GM12878 (cell line): Measurements from ENCODE around the gene ZCCHC9. TPM values are rescaled to one million over a fixed set of nuclear protein-coding genes. Genes with fewer than 3 reads are reported as not detected.

Source experiments
- ATAC-seq: fragments of 200-7000 bp; cut with Tn5 transposase; 3 replicates; pipeline ENCODE4 v1.9.1; 2020; ENCODE audit warnings: mild to moderate bottlenecking, moderate library complexity
- BruUV-seq: library from RNA; stranded (reverse); fragments of 400-500 nt; replicated peaks from 2 replicates; lab custom pipeline; 2021; lab: Mats Ljungman, UMichigan
- CTCF ChIA-PET: fragments of 300-600 bp; sonication (Branson Sonifier 250); formaldehyde crosslinking; extraction: SDS; loops from one replicate; lab custom pipeline; 2021; ENCODE audit warnings: inconsistent platforms; lab: Yijun Ruan, JAX
- POLR2A ChIA-PET: fragments of 350-600 bp; formaldehyde crosslinking; extraction: SDS; loops from one replicate; lab custom pipeline; 2021; ENCODE audit warnings: inconsistent platforms; lab: Charles Lee
- RAD21 ChIA-PET: fragments of 300-600 bp; sonication (Branson Sonifier 250); formaldehyde crosslinking; loops from one replicate; lab custom pipeline; 2023; ENCODE audit warnings: antibody characterized with exemption; ENCODE audit not compliant: unreplicated experiment; lab: Charles Lee
- SMC1A ChIA-PET: fragments of 300-600 bp; sonication (Branson Sonifier 250); formaldehyde crosslinking; loops from one replicate; lab custom pipeline; 2023; ENCODE audit not compliant: unreplicated experiment, uncharacterized antibody; lab: Charles Lee
- DNase-seq: peaks from one replicate; pipeline ENCODE4 v3.0.0-alpha.2; 2011; ENCODE audit warnings: low read depth, low spot score
- FAIRE-seq: peaks from 3 replicates; lab custom pipeline; 2011; peaks lifted over from hg19 to GRCh38; lab: Jason Lieb, UNC
- H2AFZ ChIP-seq: 2 replicates; pipeline ENCODE4 v1.6.0; 2011; ENCODE audit warnings: low read depth, low read length, control low read depth; ENCODE audit not compliant: control insufficient read depth
- H3K27ac ChIP-seq: 2 replicates; pipeline ENCODE4 v1.5.1; 2011; ENCODE audit warnings: control low read depth; ENCODE audit not compliant: control insufficient read depth, insufficient read depth
- H3K27me3 ChIP-seq, 2 experiments: replicated peaks in 1 of 2; 2 replicates each; pipeline versions ENCODE4 v1.6.0 to v1.6.1; 2011; ENCODE audit warnings: low read length in 1 of 2; ENCODE audit not compliant: control insufficient read depth in 2 of 2, insufficient read depth in 2 of 2
- H3K36me3 ChIP-seq, 2 experiments: 2 replicates each; pipeline ENCODE4 v1.5.1; 2011; ENCODE audit warnings: low read length in 1 of 2; ENCODE audit not compliant: control insufficient read depth in 2 of 2, insufficient read depth in 2 of 2
- H3K4me1 ChIP-seq: 2 replicates; pipeline ENCODE4 v1.6.1; 2011; ENCODE audit warnings: mild to moderate bottlenecking, low read length, moderate library complexity, mixed read lengths; ENCODE audit not compliant: control insufficient read depth, insufficient read depth
- H3K4me2 ChIP-seq: 2 replicates; pipeline ENCODE4 v1.6.0; 2011; ENCODE audit warnings: control low read depth; ENCODE audit not compliant: control insufficient read depth, insufficient read depth
- H3K4me3 ChIP-seq: fragments of 200-600 bp; sonication (generic); 2 replicates; pipeline ENCODE4 v1.5.1; 2016
- H3K79me2 ChIP-seq: 2 replicates; pipeline ENCODE4 v1.6.0; 2011; ENCODE audit warnings: low read length; ENCODE audit not compliant: control insufficient read depth, insufficient read depth
- H3K9ac ChIP-seq: 2 replicates; pipeline ENCODE4 v1.8.0; 2011; ENCODE audit warnings: low read length, control low read depth, mixed read lengths; ENCODE audit not compliant: control insufficient read depth, insufficient read depth
- H3K9me3 ChIP-seq: replicated peaks from 3 replicates; pipeline ENCODE4 v1.5.1; 2011; ENCODE audit warnings: mild to moderate bottlenecking, low read length; ENCODE audit not compliant: control insufficient read depth, insufficient read depth
- H4K20me1 ChIP-seq: 2 replicates; pipeline ENCODE4 v1.6.0; 2011; ENCODE audit not compliant: control insufficient read depth, insufficient read depth
- ATF2 ChIP-seq: IDR thresholded peaks from 2 replicates; pipeline ENCODE4 v1.6.1; 2012; ENCODE audit warnings: low read length, inconsistent platforms
- CBX3 ChIP-seq: fragments of 200-600 bp; sonication (generic); IDR thresholded peaks from 2 replicates; pipeline ENCODE4 v1.6.1; 2016; ENCODE audit warnings: low read depth, borderline replicate concordance
- DPF2 ChIP-seq: fragments of 450-650 bp; IDR thresholded peaks from 2 replicates; pipeline ENCODE4 v1.6.1; 2017; ENCODE audit warnings: mild to moderate bottlenecking
- EGR1 ChIP-seq, 2 experiments: IDR thresholded peaks; 1 replicate in 1 of 2; 2 replicates in 1 of 2; pipeline ENCODE4 v1.6.1; 2011 to 2012; ENCODE audit warnings: low read depth in 2 of 2, low read length in 2 of 2, borderline replicate concordance in 1 of 2, mild to moderate bottlenecking in 1 of 2, moderate library complexity in 1 of 2
- FOXK2 ChIP-seq: fragments of 450-650 bp; IDR thresholded peaks from 2 replicates; pipeline ENCODE4 v1.6.1; 2017; ENCODE audit warnings: mild to moderate bottlenecking, moderate library complexity
- FOXM1 ChIP-seq: IDR thresholded peaks from 2 replicates; pipeline ENCODE4 v1.6.1; 2012; ENCODE audit warnings: low read depth, mild to moderate bottlenecking, inconsistent platforms, low read length, moderate library complexity
- HDAC2 ChIP-seq: fragments of 200-600 bp; sonication (generic); IDR thresholded peaks from 2 replicates; pipeline ENCODE4 v1.6.1; 2017
- PAX5 ChIP-seq: IDR thresholded peaks from 2 replicates; pipeline ENCODE4 v1.6.1; 2011; ENCODE audit warnings: low read depth, low read length, borderline replicate concordance
- PML ChIP-seq: IDR thresholded peaks from 2 replicates; pipeline ENCODE4 v1.6.1; 2012; ENCODE audit warnings: low read length, inconsistent platforms
- STAT3 ChIP-seq: IDR thresholded peaks from 2 replicates; pipeline ENCODE4 v1.6.1; 2011; ENCODE audit warnings: low read depth, low read length, improper control_type of control experiment
- YY1 ChIP-seq: IDR thresholded peaks from 2 replicates; pipeline ENCODE4 v1.6.1; 2011; ENCODE audit warnings: low read depth, mild to moderate bottlenecking, low read length
- ZNF592 ChIP-seq: fragments of 450-650 bp; IDR thresholded peaks from 2 replicates; pipeline ENCODE4 v1.6.1; 2017; ENCODE audit warnings: mild to moderate bottlenecking, moderate library complexity
- WGBS: methylation state at CpG from one replicate; pipeline ENCODE4 v1.1.6; 2016; ENCODE audit warnings: low lambda C conversion rate; ENCODE audit not compliant: insufficient replicate concordance, insufficient coverage; ENCODE audit errors: missing lambda C conversion rate; 5-methylcytosine and 5-hydroxymethylcytosine counted together
- in situ Hi-C: fragments of 300-500 bp; cut with MboI; formaldehyde crosslinking; loops from 9 replicates; pipeline ENCODE4 v1.14.3; 2018; ENCODE audit warnings: mixed read lengths
- intact Hi-C: fragments of 100-400 bp; cut with micrococcal nuclease; formaldehyde crosslinking; loops from one replicate; pipeline ENCODE4 v1.14.2; 2022; ENCODE audit not compliant: unreplicated experiment
- polyA plus RNA-seq, 11 experiments: library from polyadenylated mRNA; depleted of rRNA in 4 of 11; unstranded in 6 of 11; stranded (reverse) in 5 of 11; fragments of >200 nt; fragmentation: Nextera tagmentation in 4 of 11; fragmentation: Illumina TruSeq in 1 of 11; extraction: Ambion mirVana in 4 of 11; extraction: Trizol in 1 of 11; gene quantifications; 1 replicate in 1 of 11; 2 replicates in 10 of 11; pipeline versions ENCODE4 v1.2.1 to v1.2.3, GENCODE V29; 2011 to 2016; ENCODE audit warnings: inconsistent platforms in 2 of 11, missing spikeins in 2 of 11, low read depth in 1 of 11
- total RNA-seq, 4 experiments: library from RNA; depleted of rRNA in 3 of 4; stranded (reverse); fragments of >200 nt in 3 of 4; fragmentation: Illumina TruSeq in 1 of 4; extraction: Trizol in 1 of 4; gene quantifications; 2 replicates each; pipeline versions ENCODE4 v1.2.1 to v1.2.3, GENCODE V29; 2013 to 2021

The ZCCHC9 gene
- total and polyA plus RNA-seq, 10 of the 15 experiments (the other 5 are each of a cell fraction or from before 2014, with no cell fraction given), result 22.0 to 57.7 (median 34.5) TPM

GRCh38 chr5:81303563-81303962 lies 2.2 kb downstream of the ZCCHC9 start:
- no peaks in the 10 kb centered on the region for H3K9me3 ChIP-seq
- intact Hi-C loops (loop anchor here (5.0 kb wide), 1 partner anchor 616 kb away; no protein-coding TSS in a partner anchor), in situ Hi-C loops (no loop called here)
- no peak overlapping the region for H3K4me2 ChIP-seq
- ChIA-PET POLR2A (interaction anchor here (0.5 kb wide), 2 partner anchors 136 to 1022 kb away, joined by 3 to 4 read pairs; no protein-coding TSS in a partner anchor), RAD21 (interaction anchor here (0.7 to 1.2 kb wide), 2 partner anchors 108 to 862 kb away, joined by 3 read pairs; no protein-coding TSS in a partner anchor), CTCF (interaction anchor here (0.9 to 5.6 kb wide), 9 partner anchors 11 to 923 kb away, joined by 3 to 31 read pairs (median 6); partner anchors contain the start of gene SSBP2), SMC1A (interaction anchor here (1.1 to 1.2 kb wide), 3 partner anchors 9 to 164 kb away, joined by 3 read pairs; no protein-coding TSS in a partner anchor)
- no peaks in the 10 kb centered on the region for H3K36me3 ChIP-seq
- DNase-seq (no peak), ATAC-seq (no peak), FAIRE-seq (no peak)
- no peak for TF ChIP-seq ZNF592
- TF ChIP-seq PAX5, result no peak
- no peak for TF ChIP-seq PML
- no peak for TF ChIP-seq YY1
- TF ChIP-seq DPF2, result no peak
- no peak for TF ChIP-seq CBX3
- no peak for TF ChIP-seq FOXM1
- TF ChIP-seq HDAC2, result no peak
- no peak for TF ChIP-seq STAT3
- TF ChIP-seq ATF2, result no peak
- no peak for TF ChIP-seq FOXK2
- TF ChIP-seq EGR1 (IDR thresholded peaks at IDR 0.05; ENCODE audit: borderline replicate concordance in 1 of 2, low read depth in 2 of 2, low read length in 2 of 2), result no peak
- H3K27me3 ChIP-seq, result no peaks in the 10 kb centered on the region
- BruUV-seq, result no TSS peak
- no peak overlapping the region for H3K4me3 ChIP-seq
- peaks cover 10% of the 10 kb centered on the region for H3K79me2 ChIP-seq
- no peak overlapping the region for H2AFZ ChIP-seq
- H4K20me1 ChIP-seq, result no peaks in the 10 kb centered on the region
- no peak overlapping the region for H3K9ac ChIP-seq
- 100% methylated on average over 1 of the region's 1 CpG for WGBS
- peaks cover 8% of the 10 kb centered on the region for H3K4me1 ChIP-seq
- H3K27ac ChIP-seq, result no peak overlapping the region
